KOPT-K1 (cell line): ENCODE data around the gene HDAC11.
"Not testable (repeated sequence)": the region's sequence is repeated elsewhere in the genome, so short reads cannot be mapped to it uniquely, and the experiment has no call there.

Experiments
- H3K27ac ChIP-seq: fragments of 200-600 bp; sonication (generic); 2 replicates; pipeline ENCODE4 v1.5.1; 2016; ENCODE audit warnings: antibody characterized with exemption, mild to moderate bottlenecking, low read depth, low read length; ENCODE audit not compliant: poor library complexity, severe bottlenecking
- H3K36me3 ChIP-seq: fragments of 200-600 bp; sonication (generic); 2 replicates; pipeline ENCODE4 v1.5.1; 2017; ENCODE audit warnings: antibody characterized with exemption, mild to moderate bottlenecking, low read length, moderate library complexity; ENCODE audit not compliant: insufficient read depth
- H3K9me3 ChIP-seq: fragments of 200-600 bp; sonication (generic); 2 replicates; pipeline ENCODE4 v1.5.1; 2017; ENCODE audit warnings: antibody characterized with exemption, low read length, mild to moderate bottlenecking; ENCODE audit not compliant: insufficient read depth, poor library complexity, severe bottlenecking

The HDAC11 gene

GRCh38 chr3:13495351-13495813 lies 15.3 kb downstream of the HDAC11 start:
- no peaks in the 10 kb centered on the region for H3K9me3 ChIP-seq

GRCh38 chr3:13495921-13496723 lies 16.0 kb downstream of the HDAC11 start:
- Histone ChIP-seq H3K27ac (no peak overlapping the region), H3K9me3 (no peaks in the 10 kb centered on the region)

More at GRCh38 chr3:13495351-13495813, 15.3 kb downstream of the HDAC11 start:
- Histone ChIP-seq H3K36me3 (no peaks in the 10 kb centered on the region), H3K27ac (no peak overlapping the region)

GRCh38 chr3:13496879-13497278 lies 16.8 kb downstream of the HDAC11 start:
- Histone ChIP-seq H3K9me3 (no peaks in the 10 kb centered on the region), H3K27ac (no peak overlapping the region), H3K36me3 (no peaks in the 10 kb centered on the region)

More at GRCh38 chr3:13495921-13496723, 16.0 kb downstream of the HDAC11 start:
- H3K36me3 ChIP-seq = no peaks in the 10 kb centered on the region

- Histone ChIP-seq H3K9me3 (no peaks in the 10 kb centered on the region), H3K36me3 (no peaks in the 10 kb centered on the region), H3K27ac (no peak overlapping the region)
These were observed 17.3 kb downstream of the HDAC11 start for GRCh38 chr3:13497386-13497785.

- Histone ChIP-seq H3K27ac (no peak overlapping the region), H3K9me3 (no peaks in the 10 kb centered on the region), H3K36me3 (no peaks in the 10 kb centered on the region)
These were observed 18.4 kb downstream of the HDAC11 start for GRCh38 chr3:13498354-13499060.

- H3K36me3 ChIP-seq, H3K27ac ChIP-seq, H3K9me3 ChIP-seq: not testable (repeated sequence)
These were observed 19.1 kb downstream of the HDAC11 start for GRCh38 chr3:13499246-13499645.

- H3K36me3 ChIP-seq = no peaks in the 10 kb centered on the region
- H3K9me3 ChIP-seq = no peaks in the 10 kb centered on the region
- no peak overlapping the region for H3K27ac ChIP-seq
These were observed 20.2 kb downstream of the HDAC11 start for GRCh38 chr3:13500133-13500885.

- Histone ChIP-seq H3K27ac (no peak overlapping the region), H3K9me3 (no peaks in the 10 kb centered on the region), H3K36me3 (no peaks in the 10 kb centered on the region)
These were observed 20.9 kb downstream of the HDAC11 start for GRCh38 chr3:13501056-13501455.

- H3K36me3 ChIP-seq = no peaks in the 10 kb centered on the region
- H3K9me3 ChIP-seq = no peaks in the 10 kb centered on the region
- no peak overlapping the region for H3K27ac ChIP-seq
These were observed 21.4 kb downstream of the HDAC11 start for GRCh38 chr3:13501521-13501920.

GRCh38 chr3:13501958-13502790 lies 22.1 kb downstream of the HDAC11 start:
- Histone ChIP-seq H3K9me3 (no peaks in the 10 kb centered on the region), H3K27ac (no peak overlapping the region), H3K36me3 (no peaks in the 10 kb centered on the region)

GRCh38 chr3:13502791-13503060 lies 22.6 kb downstream of the HDAC11 start:
- H3K36me3 ChIP-seq = no peaks in the 10 kb centered on the region
- no peak overlapping the region for H3K27ac ChIP-seq
- H3K9me3 ChIP-seq = no peaks in the 10 kb centered on the region

- Histone ChIP-seq H3K27ac (no peak overlapping the region), H3K9me3 (no peaks in the 10 kb centered on the region), H3K36me3 (no peaks in the 10 kb centered on the region)
These were observed 24.2 kb downstream of the HDAC11 start for GRCh38 chr3:13504161-13504831.

GRCh38 chr3:13505147-13506130 lies 25.3 kb downstream of the HDAC11 start:
- Histone ChIP-seq H3K27ac (no peak overlapping the region), H3K36me3 (no peaks in the 10 kb centered on the region), H3K9me3 (no peaks in the 10 kb centered on the region)
